ENCODE measurements around the gene SRPK1. TPM values are rescaled to one million over a fixed set of nuclear protein-coding genes. Genes with fewer than 3 reads are reported as not detected.

Gene SRPK1
- 100 to 1,000 TPM; 117 to 133 TPM for total RNA-seq

DNA sequence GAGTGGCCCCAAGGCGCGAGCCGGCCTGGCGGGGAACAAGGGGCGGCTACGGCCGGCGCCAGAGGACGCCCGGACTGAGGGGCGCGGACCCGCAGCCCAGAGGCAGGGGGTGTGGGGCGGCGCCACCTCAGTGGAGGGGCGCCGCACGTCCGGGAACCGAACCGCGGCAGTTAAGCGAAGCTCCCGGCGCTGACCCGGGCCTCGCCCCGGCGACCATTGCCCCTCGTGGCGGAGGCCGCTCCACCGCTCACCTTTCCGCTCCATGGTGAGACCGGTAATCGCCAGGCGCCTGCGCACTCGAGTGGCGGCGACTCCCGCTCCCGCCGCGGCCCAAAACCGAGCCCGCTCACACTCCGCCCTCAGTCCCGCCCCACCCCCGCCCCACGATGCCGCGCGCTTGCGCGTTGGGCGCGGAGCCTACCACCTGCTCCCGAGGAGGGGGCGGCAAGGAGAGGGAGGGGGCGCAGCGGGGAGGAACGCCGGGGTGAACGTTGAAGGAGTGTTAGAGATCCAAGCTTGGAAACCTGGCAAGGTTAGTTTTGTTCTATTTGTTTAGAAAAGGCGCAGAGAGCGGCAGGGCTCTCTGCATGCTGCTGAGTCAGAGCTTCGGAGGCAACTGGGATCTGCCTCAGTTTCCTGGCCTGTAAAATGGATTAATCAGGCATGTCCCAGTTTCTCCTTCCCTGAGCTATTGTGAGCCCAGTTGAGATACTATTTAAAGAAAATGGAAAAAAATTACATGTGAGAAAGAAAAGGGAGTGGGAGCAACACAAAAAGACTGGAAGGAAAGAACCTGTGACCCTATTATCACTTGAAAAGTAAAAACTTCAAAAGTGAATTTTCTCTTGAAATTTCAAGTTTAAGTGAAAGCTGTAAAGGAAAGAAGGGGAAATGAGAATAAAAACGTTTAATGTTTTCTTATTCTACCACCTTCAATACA, at the start of gene SRPK1:
Gene SRPK1 (minus strand): TSS at position 306 of the 940 bp plus-strand sequence. CDS start 42 bp downstream, at position 264.
- ATAC-seq (peak; percentile 87), DNase-seq (peak; percentile 90)
- H3K36me3 Mint-ChIP-seq (ENCODE audit: low read depth) = peaks cover 27% of the 10 kb centered on the region
- TF ChIP-seq, protein P1, sequence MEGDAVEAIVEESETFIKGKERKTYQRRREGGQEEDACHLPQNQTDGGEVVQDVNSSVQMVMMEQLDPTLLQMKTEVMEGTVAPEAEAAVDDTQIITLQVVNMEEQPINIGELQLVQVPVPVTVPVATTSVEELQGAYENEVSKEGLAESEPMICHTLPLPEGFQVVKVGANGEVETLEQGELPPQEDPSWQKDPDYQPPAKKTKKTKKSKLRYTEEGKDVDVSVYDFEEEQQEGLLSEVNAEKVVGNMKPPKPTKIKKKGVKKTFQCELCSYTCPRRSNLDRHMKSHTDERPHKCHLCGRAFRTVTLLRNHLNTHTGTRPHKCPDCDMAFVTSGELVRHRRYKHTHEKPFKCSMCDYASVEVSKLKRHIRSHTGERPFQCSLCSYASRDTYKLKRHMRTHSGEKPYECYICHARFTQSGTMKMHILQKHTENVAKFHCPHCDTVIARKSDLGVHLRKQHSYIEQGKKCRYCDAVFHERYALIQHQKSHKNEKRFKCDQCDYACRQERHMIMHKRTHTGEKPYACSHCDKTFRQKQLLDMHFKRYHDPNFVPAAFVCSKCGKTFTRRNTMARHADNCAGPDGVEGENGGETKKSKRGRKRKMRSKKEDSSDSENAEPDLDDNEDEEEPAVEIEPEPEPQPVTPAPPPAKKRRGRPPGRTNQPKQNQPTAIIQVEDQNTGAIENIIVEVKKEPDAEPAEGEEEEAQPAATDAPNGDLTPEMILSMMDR (IDR thresholded peaks at IDR 0.05) = no peak
- intact Hi-C loops (cut with micrococcal nuclease) = no loop called here
- peak within 1 kb of the TSS; percentile 92 for H3K4me3 Mint-ChIP-seq
- H3K9me3 Mint-ChIP-seq = no peaks in the 10 kb centered on the region
- POLR2A ChIA-PET = interaction anchor here (0.6 to 2.3 kb wide), 10 partner anchors 8 to 174 kb away, joined by 3 to 10 read pairs (median 4); partner anchors contain the start of gene MAPK14
- CTCF ChIA-PET = interaction anchor here (1.2 to 1.5 kb wide), 3 partner anchors 10 to 107 kb away, joined by 3 read pairs; partner anchors contain the start of gene MAPK14
- H3K27me3 Mint-ChIP-seq = no peaks in the 10 kb centered on the region
- peaks cover 40% of the 10 kb centered on the region for H3K4me1 Mint-ChIP-seq (ENCODE audit: low read depth)
- H3K27ac Mint-ChIP-seq = peak within 1 kb of the TSS; percentile 97

DNA sequence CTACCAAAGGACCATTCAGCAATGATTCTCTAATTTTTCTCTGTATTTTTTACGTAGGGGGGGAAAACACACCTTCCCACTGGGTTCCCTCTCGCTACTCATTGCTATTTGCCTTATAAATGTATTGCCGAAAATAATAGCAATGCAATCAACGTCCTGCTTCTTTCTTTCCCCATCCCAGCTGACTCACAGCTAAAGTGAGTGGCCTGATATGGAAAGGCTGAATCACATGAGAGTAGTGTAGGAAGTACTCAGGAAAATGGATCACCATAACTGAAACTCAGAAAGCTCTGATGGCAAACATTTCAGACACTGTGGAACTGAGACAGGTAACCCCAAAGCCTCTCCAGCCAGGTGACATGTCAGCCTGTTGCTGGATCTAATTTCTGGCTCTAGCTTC, 49.3 kb upstream of the SRPK1 start:
- H3K4me3 Mint-ChIP-seq = no peak overlapping the region
- H3K27ac Mint-ChIP-seq = no peak overlapping the region
- ATAC-seq (no peak), DNase-seq (no peak)
- peaks cover 7% of the 10 kb centered on the region for H3K4me1 Mint-ChIP-seq (ENCODE audit: low read depth)
- intact Hi-C loops (cut with micrococcal nuclease) = no loop called here
- ChIA-PET CTCF (no interaction called here), POLR2A (no interaction called here)
- no peaks in the 10 kb centered on the region for H3K9me3 Mint-ChIP-seq
- TF ChIP-seq, protein P1 (IDR thresholded peaks at IDR 0.05) = no peak
- no peaks in the 10 kb centered on the region for H3K27me3 Mint-ChIP-seq
- no peaks in the 10 kb centered on the region for H3K36me3 Mint-ChIP-seq (ENCODE audit: low read depth)

DNA sequence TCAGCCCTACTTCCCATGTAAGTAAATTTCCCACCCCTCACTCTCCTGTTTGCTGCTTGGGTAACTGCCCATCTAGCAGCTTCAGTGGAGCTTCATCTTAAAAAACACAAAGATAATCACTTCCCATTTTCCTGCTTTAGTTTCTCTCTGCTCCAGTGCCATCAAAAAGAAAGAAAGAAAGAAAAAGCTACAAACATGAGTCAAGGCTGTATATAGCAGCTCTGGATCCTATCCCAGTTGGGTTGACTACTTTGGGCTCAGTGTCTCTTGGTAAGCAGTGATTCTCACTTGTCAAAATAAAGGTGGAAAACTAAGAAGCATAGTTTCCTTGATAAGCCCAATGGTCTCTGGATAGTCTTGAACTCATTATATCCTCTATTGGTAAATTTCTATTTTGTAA, 48.7 kb upstream of the SRPK1 start:
- ChIA-PET POLR2A (no interaction called here), CTCF (interaction anchor here (0.6 kb wide), 1 partner anchor 86 kb away, joined by 3 read pairs; no protein-coding TSS in a partner anchor)
- no peaks in the 10 kb centered on the region for H3K9me3 Mint-ChIP-seq
- H3K27me3 Mint-ChIP-seq = no peaks in the 10 kb centered on the region
- no peaks in the 10 kb centered on the region for H3K36me3 Mint-ChIP-seq (ENCODE audit: low read depth)
- DNase-seq = no peak
- TF ChIP-seq, protein P1 (IDR thresholded peaks at IDR 0.05) = no peak
- no peak for ATAC-seq
- intact Hi-C loops (cut with micrococcal nuclease) = no loop called here
- no peak overlapping the region for H3K27ac Mint-ChIP-seq
- no peak overlapping the region for H3K4me3 Mint-ChIP-seq
- peaks cover 7% of the 10 kb centered on the region for H3K4me1 Mint-ChIP-seq (ENCODE audit: low read depth)

DNA sequence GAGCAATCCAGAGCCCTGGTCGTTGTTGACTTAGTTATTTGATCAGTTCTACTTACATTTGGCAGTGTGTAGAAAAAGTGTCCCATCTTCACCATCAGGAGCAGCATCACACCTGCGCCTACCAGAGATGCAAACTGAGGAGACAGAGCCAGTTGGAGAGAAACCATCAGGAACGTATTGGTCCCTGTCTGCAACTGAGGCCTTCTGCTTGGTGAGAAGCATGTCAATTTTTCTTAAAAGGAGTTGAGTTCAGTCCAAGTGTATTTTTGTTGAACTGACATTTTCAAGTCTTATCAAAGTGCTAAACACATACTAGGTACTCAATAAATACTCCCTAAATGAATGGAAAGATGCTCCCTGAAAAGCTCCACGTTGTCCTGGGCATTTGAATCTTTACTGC, 47.9 kb upstream of the SRPK1 start:
- no peak overlapping the region for H3K4me3 Mint-ChIP-seq
- no peak overlapping the region for H3K27ac Mint-ChIP-seq
- no peaks in the 10 kb centered on the region for H3K27me3 Mint-ChIP-seq
- intact Hi-C loops (cut with micrococcal nuclease) = no loop called here
- no peak for DNase-seq
- no peak for ATAC-seq
- ChIA-PET POLR2A (no interaction called here), CTCF (no interaction called here)
- peaks cover 4% of the 10 kb centered on the region for H3K4me1 Mint-ChIP-seq (ENCODE audit: low read depth)
- TF ChIP-seq, protein P1 (IDR thresholded peaks at IDR 0.05) = no peak
- H3K36me3 Mint-ChIP-seq (ENCODE audit: low read depth) = no peaks in the 10 kb centered on the region
- no peaks in the 10 kb centered on the region for H3K9me3 Mint-ChIP-seq

Measured in activated CD8-positive, alpha-beta T cell treated with anti-CD3 and anti-CD28 coated beads for 36 hours (primary cell).